RWPE1 (cell line): Measurements from ENCODE around the gene MRPL19.

Experiments used
- CTCF ChIA-PET: fragments of 350-600 bp; sonication (Branson Sonifier 250); formaldehyde crosslinking; extraction: SDS; loops from one replicate; lab custom pipeline; 2021; lab: Yijun Ruan, JAX
- POLR2A ChIA-PET: fragments of 400-600 bp; formaldehyde crosslinking; extraction: SDS; loops from one replicate; lab custom pipeline; 2020; ENCODE audit warnings: antibody characterized with exemption; ENCODE audit not compliant: low non-redundant PET; lab: Yijun Ruan, JAX
- DNase-seq: peaks from one replicate; pipeline ENCODE4 v3.0.0; 2012; ENCODE audit warnings: low spot score
- H3K27ac ChIP-seq: fragments of 450-650 bp; 2 replicates; pipeline ENCODE4 v1.5.1; 2017
- CTCF ChIP-seq: fragments of 450-650 bp; conservative IDR thresholded peaks from 2 replicates; pipeline ENCODE4 v1.5.1; 2017; ENCODE audit warnings: low read depth, mild to moderate bottlenecking

MRPL19 gene

GRCh38 chr2:75602724-75603342 lies 43.8 kb upstream of the MRPL19 start:
- TF ChIP-seq CTCF: no peak
- no peak overlapping the region for H3K27ac ChIP-seq
- DNase-seq: peak; percentile 84
- CTCF ChIA-PET: interaction anchor here (0.6 kb wide), 2 partner anchors 54 to 140 kb away, joined by 3 read pairs; no protein-coding TSS in a partner anchor
- POLR2A ChIA-PET: interaction anchor here (0.8 kb wide), 1 partner anchor 43 kb away, joined by 3 read pairs; the partner anchor contains the start of gene EVA1A

GRCh38 chr2:75603477-75603876 lies 43.1 kb upstream of the MRPL19 start:
- no peak overlapping the region for H3K27ac ChIP-seq
- TF ChIP-seq CTCF: no peak
- POLR2A ChIA-PET: no interaction called here
- CTCF ChIA-PET: interaction anchor here (0.6 kb wide), 1 partner anchor 540 kb away, joined by 4 read pairs; no protein-coding TSS in a partner anchor
- DNase-seq: no peak

GRCh38 chr2:75604484-75604883 lies 42.1 kb upstream of the MRPL19 start:
- ChIA-PET POLR2A (no interaction called here), CTCF (interaction anchor here (1.1 kb wide), 1 partner anchor 36 kb away, joined by 3 read pairs; no protein-coding TSS in a partner anchor)
- H3K27ac ChIP-seq: no peak overlapping the region
- no peak for DNase-seq
- TF ChIP-seq CTCF: no peak

GRCh38 chr2:75605770-75606529 lies 40.6 kb upstream of the MRPL19 start:
- TF ChIP-seq CTCF: no peak
- CTCF ChIA-PET: interaction anchor here (0.6 to 1.3 kb wide), 5 partner anchors 42 to 183 kb away, joined by 3 to 6 read pairs (median 4); partner anchors contain the start of gene EVA1A
- H3K27ac ChIP-seq: no peak overlapping the region
- POLR2A ChIA-PET: no interaction called here
- DNase-seq: peak; percentile 58

- no peak for TF ChIP-seq CTCF
- DNase-seq: no peak
- no peak overlapping the region for H3K27ac ChIP-seq
- ChIA-PET CTCF (interaction anchor here (0.5 to 1.3 kb wide), 4 partner anchors 46 to 530 kb away, joined by 3 to 6 read pairs (median 4); partner anchors contain the start of gene EVA1A), POLR2A (no interaction called here)
Observed at GRCh38 chr2:75606761-75607399, 39.7 kb upstream of the MRPL19 start.

DNA sequence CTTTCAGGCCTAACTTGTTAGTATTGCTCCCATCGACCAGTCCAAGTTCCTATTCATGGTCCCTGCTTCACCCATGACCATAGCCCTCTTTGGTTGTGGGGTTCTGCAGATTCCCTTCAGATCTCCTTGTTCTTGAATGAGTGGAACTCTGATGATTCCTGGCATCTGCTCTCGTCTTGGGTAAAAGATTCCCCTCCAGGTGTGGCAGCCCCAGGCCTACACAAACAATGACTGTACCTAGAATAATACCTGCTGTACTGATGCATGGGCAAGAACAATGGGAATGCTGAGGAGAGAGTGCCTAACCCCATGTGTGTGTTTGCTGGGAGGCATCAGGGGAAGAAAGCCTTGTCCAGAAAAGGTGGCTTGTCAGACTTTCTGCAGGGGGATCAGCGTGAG lies 39.2 kb upstream of the MRPL19 start:
- ChIA-PET POLR2A (no interaction called here), CTCF (interaction anchor here (0.9 to 1.6 kb wide), 2 partner anchors 43 to 142 kb away, joined by 3 to 17 read pairs; no protein-coding TSS in a partner anchor)
- DNase-seq: no peak
- no peak for TF ChIP-seq CTCF
- no peak overlapping the region for H3K27ac ChIP-seq
